Activated naive CD4-positive, alpha-beta T cell treated with anti-CD3 and anti-CD28 coated beads, Interleukin-2, amount 50 U/mL, for 72 hours (primary cell): ENCODE data around the gene NUBPL. TPM values are rescaled to one million over a fixed set of nuclear protein-coding genes. Genes with fewer than 3 reads are reported as not detected.
A peak's percentile ranks its signal among the peaks of the same experiment; 100 is the strongest.
"Not testable (repeated sequence)": the region's sequence is repeated elsewhere in the genome, so short reads cannot be mapped to it uniquely, and the experiment has no call there.

Experiments used
- ATAC-seq, 2 donors: fragments of 150-1000 bp; cut with Tn5 transposase; 2 replicates each; pipeline ENCODE4 v1.10.0; 2021; ENCODE audit warnings: mild to moderate bottlenecking in 2 of 2, moderate library complexity in 2 of 2
- DNase-seq, 2 donors: peaks; one replicate each; pipeline ENCODE4 v3.0.0; 2021 to 2022; ENCODE audit warnings: low spot score in 2 of 2
- H3K27ac Mint-ChIP-seq, 2 donors: one replicate each; pipeline ENCODE4 v1.8.0; 2022; ENCODE audit warnings: mild to moderate bottlenecking in 2 of 2, mixed read lengths in 2 of 2
- H3K36me3 Mint-ChIP-seq, 2 donors: one replicate each; pipeline ENCODE4 v1.8.0; 2022; ENCODE audit warnings: mixed read lengths in 2 of 2
- H3K9me3 Mint-ChIP-seq, 2 donors: one replicate each; pipeline ENCODE4 v1.8.0; 2022; ENCODE audit warnings: mixed read lengths in 2 of 2
- total RNA-seq, 2 donors: library from RNA; stranded (reverse); gene quantifications; one replicate each; pipeline ENCODE4 v1.2.3, GENCODE V29; 2022

NUBPL gene
- total RNA-seq, 2 donors from 2014 or later: 7.5 to 10.3 TPM

- DNase-seq: no peak
Observed at GRCh38 chr14:31843361-31844091, 282.3 kb downstream of the NUBPL start.

GRCh38 chr14:31854508-31855075, 293.4 kb downstream of the NUBPL start:
- peaks cover 29 to 36% of the 10 kb centered on the region in 2 donors for H3K36me3 Mint-ChIP-seq
- H3K9me3 Mint-ChIP-seq: peaks cover 7 to 8% of the 10 kb centered on the region in 2 donors
- DNase-seq (no peak), ATAC-seq (no peak)
- no peak overlapping the region for H3K27ac Mint-ChIP-seq

More at GRCh38 chr14:31843361-31844091, 282.3 kb downstream of the NUBPL start:
- no peak for ATAC-seq
- no peaks in the 10 kb centered on the region for H3K9me3 Mint-ChIP-seq
- peaks cover 6 to 10% of the 10 kb centered on the region in 2 donors for H3K36me3 Mint-ChIP-seq
- no peak overlapping the region for H3K27ac Mint-ChIP-seq

DNA sequence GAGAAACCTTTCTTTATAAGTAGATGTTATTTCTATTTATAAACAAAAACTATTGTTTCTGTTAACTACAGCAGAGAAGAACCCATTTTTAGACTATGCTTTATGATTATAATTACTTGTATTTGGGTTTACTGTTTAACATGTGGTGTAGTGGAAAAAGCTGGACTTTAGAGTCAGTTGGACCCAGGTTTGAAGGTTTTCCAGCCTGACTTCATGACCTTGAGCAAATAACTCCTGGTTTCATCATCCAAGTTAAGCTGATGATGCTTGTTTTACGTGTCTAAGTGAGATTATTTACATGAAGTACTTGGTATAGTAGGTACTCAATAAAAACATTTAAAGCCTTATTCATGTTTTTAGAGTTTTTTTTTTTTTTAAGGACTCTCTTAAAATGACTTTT, 294.1 kb downstream of the NUBPL start:
- H3K36me3 Mint-ChIP-seq: peaks cover 29 to 33% of the 10 kb centered on the region in 2 donors

DNA sequence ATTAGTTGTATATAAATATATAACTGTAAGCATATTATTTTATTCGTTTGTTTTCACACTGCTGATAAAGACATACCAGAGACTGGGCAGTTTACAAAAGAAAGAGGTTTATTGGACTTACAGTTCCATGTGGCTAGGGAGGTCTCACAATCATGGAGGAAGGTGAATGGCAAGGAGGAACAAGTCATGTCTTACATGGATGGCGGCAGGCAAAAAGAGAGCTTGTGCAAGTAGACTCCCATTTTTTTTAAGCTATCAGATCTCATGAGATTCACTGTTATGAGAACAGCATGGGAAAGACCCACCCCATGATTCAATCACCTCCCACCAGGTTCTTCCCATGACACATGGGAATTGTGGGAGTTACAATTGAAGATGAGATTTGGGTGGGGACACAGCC, 294.8 kb downstream of the NUBPL start:
- peaks cover 30 to 34% of the 10 kb centered on the region in 2 donors for H3K36me3 Mint-ChIP-seq

More for the DNA sequence above, 294.1 kb downstream of the NUBPL start:
- peaks cover 7 to 8% of the 10 kb centered on the region in 2 donors for H3K9me3 Mint-ChIP-seq
- DNase-seq: no peak
- ATAC-seq: no peak
- no peak overlapping the region for H3K27ac Mint-ChIP-seq

GRCh38 chr14:31858868-31859267, 297.7 kb downstream of the NUBPL start:
- DNase-seq (no peak), ATAC-seq (no peak)
- Mint-ChIP-seq H3K27ac (no peak overlapping the region), H3K36me3 (peaks cover 30% of the 10 kb centered on the region in 2 donors), H3K9me3 (peaks cover 18 to 32% of the 10 kb centered on the region in 2 donors)

More for the DNA sequence above, 294.8 kb downstream of the NUBPL start:
- H3K27ac Mint-ChIP-seq, DNase-seq, ATAC-seq: not testable (repeated sequence)
- H3K9me3 Mint-ChIP-seq: peaks cover 7 to 14% of the 10 kb centered on the region in 2 donors

DNA sequence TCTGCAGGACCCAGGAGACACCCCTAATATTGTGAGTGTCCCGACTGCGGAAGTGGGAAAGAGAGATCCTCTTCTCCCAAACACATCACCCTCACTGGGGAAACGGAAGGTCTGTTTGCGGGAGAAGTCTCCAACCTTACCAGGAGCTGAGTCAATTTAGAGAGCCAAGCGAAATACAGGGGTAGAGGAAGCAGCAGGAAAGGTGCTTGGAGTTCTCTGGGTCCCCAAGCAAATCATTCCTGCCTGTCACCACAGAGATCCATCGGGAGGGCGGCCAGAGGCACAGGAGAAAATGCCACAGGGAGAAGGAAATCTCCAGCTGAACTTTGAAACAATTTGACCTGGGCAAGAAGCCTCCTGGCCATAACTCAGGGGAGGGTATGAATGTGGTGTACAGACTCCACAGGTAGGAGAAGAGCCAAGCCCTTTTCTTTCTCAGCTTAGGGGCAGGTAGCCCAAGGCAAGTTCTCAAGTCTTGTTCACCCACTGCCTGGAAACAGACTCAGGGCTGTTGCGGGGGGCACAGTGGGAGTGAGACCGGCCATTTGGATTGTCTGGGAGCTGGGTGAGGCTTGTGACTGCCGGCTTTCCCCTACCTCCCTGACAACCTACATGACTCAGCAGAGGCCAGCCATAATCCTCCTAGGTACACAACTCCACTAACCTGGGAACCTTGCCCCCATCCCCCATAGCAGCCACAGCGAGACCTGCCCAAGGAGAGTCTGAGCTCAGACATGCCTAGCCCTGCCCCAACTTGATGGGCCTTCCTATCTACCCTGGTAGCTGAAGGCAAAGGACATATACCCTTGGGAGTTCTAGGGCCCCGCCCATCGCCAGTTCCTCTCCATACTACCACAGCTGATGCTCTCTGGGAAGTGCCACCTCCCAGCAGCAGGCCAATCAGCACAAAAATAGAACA, 304.0 kb downstream of the NUBPL start:
- no peak for DNase-seq
- no peak for ATAC-seq
- Mint-ChIP-seq H3K9me3 (peaks cover 49 to 57% of the 10 kb centered on the region in 2 donors), H3K36me3 (peaks cover 14 to 35% of the 10 kb centered on the region in 2 donors), H3K27ac (no peak overlapping the region)

- peaks cover 14 to 25% of the 10 kb centered on the region in 2 donors for H3K36me3 Mint-ChIP-seq
- H3K9me3 Mint-ChIP-seq: peaks cover 37 to 41% of the 10 kb centered on the region in 2 donors
- H3K27ac Mint-ChIP-seq: no peak overlapping the region
- ATAC-seq (no peak), DNase-seq (no peak)
Observed at GRCh38 chr14:31867570-31867969, 306.4 kb downstream of the NUBPL start.

GRCh38 chr14:31868096-31868495, 306.9 kb downstream of the NUBPL start:
- Mint-ChIP-seq H3K9me3 (peaks cover 35 to 41% of the 10 kb centered on the region in 2 donors), H3K36me3 (peaks cover 14 to 25% of the 10 kb centered on the region in 2 donors)
- not testable (repeated sequence) for ATAC-seq, DNase-seq, H3K27ac Mint-ChIP-seq

DNA sequence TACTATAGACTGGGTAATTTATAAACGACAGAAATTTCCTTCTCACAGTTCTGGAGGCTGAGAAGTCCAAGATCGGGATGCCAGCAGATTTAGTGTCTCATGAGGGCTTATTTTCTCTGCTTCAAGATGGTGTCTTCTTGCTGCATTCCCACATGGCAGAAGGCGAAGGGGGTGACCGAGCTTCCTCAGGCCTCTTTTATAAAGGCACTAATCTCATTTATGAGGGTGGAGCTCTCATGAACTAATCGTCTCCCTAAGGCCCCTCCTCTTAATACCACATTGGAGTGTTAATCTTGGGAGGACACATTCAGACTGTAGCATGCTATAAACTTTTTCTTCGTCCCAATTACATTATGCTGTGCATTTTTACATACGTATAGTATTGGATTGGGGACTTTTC, 315.5 kb downstream of the NUBPL start:
- DNase-seq: no peak
- Mint-ChIP-seq H3K27ac (no peak overlapping the region), H3K36me3 (no peaks in the 10 kb centered on the region), H3K9me3 (peaks cover 0 to 5% of the 10 kb centered on the region in 2 donors)
- no peak for ATAC-seq

DNA sequence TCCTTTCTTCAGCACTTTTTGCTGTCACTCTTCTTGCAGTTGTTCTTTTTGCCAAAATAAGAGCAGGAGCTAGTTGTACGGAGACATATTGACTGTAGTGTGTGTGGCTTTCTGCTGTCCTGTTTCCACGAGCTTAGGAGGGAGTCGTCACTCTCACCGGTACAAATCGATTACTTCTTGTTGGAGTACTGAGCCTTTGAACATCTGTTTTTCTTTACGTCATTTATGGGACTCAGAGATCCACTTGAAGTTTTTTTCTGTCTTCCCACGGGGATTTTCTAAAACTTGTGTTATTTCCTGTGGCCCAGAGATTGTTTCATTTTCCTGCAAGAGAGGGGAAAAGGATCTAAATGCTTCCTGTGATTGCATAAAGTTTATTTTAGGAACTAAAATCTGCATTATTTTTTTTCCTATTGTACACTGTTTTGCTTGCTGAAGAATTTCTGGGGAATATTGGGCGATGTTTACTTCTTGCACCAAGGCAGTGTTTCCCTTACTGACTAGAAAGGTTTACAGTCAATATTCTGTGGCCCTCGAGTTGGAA, 316.1 kb downstream of the NUBPL start:
- H3K27ac Mint-ChIP-seq: no peak overlapping the region
- peaks cover 0 to 5% of the 10 kb centered on the region in 2 donors for H3K9me3 Mint-ChIP-seq
- H3K36me3 Mint-ChIP-seq: no peaks in the 10 kb centered on the region
- DNase-seq: no peak
- ATAC-seq: no peak

DNA sequence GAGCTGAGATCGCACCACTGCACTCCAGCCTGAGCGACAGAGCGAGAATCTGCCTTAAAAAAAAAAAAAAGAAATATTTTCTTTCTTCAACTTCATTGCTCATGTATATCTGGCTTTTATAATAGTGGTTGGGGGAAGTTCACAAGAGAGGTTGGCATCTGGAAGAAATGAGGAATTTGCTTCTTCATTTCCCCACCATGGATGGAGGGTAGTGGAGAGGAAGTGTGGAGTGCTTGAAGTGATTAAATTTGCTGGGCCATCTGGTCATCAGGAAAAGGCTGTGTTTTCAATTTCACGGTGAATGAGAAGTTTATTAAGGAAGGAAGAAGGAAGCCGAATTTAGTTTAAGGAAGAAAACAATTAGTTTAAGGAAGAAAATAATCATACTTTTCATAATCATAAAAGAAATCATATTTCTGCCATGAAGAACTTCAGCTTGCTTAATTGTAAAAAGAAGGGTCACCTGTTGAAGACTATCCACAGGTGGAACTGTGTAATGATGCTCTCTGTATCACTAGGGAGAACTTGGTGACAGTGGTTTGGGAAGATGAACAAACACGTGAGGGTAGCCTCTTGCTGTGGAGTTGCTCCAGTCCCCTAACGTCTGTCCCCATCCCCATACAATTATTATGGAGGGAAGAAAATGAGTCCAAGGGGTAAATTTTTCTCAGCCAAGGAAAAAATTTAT, 318.6 kb downstream of the NUBPL start:
- ATAC-seq (no peak), DNase-seq (no peak)
- H3K27ac Mint-ChIP-seq: no peak overlapping the region
- H3K36me3 Mint-ChIP-seq: no peaks in the 10 kb centered on the region
- no peaks in the 10 kb centered on the region for H3K9me3 Mint-ChIP-seq

DNA sequence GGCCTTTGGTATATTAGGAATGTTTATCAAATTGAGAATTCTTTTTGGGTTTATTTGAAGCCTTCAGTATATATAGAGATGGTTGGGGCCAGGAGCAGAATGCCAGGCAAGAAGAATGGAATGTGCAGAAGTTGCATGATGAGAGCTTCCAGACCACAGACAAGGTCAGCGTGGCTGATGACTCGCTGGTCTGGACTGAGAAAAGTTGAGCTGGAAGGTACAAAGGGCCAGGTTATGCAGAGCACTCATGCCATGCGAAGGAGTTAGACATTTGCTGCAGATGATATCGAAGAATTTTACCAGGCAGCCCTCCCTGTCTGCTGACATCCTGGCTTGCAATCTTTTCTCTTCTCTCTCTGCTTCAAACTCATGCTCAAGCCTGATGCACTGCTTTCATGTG, 319.7 kb downstream of the NUBPL start:
- no peak overlapping the region for H3K27ac Mint-ChIP-seq
- ATAC-seq: peak in 1 of 2 donors; percentile 49
- H3K9me3 Mint-ChIP-seq: no peaks in the 10 kb centered on the region
- no peak for DNase-seq
- H3K36me3 Mint-ChIP-seq: no peaks in the 10 kb centered on the region

DNA sequence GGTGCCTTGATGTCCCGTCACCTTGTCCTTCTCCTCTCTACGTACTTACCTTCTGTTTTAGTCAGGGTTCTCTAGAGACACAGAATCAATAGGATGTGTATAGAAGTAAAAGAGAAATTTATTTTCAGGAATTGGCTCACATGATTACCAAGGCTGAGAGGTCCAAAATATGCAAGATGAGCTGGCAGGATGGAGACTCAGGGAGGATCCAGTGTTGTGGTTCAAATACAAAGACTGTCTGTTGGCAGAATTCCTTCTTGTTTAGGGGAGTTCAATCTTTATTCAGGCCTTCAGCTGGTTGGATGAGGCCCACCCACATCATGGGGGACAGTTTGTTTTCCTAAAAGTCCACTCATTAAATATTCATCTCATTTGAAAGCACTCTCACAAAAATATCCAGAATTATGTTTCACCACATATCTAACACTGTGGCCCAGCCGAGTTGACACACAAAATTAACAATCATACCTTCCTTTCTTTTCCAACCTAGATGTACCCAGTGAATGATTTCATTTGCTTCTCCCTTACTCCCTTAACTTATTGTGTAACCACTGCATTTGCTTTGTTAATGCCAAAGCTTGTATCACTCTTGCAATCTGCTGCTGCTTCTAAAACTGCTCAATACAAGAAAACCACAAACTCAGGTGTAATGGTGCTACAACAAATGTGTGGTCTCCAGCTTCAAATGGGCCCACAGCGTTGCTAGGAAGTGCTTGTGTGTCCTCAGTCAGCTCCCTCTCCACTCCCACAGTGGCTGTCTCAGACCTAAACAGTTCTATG, 320.5 kb downstream of the NUBPL start:
- DNase-seq (no peak), ATAC-seq (no peak)
- no peaks in the 10 kb centered on the region for H3K9me3 Mint-ChIP-seq
- no peak overlapping the region for H3K27ac Mint-ChIP-seq
- H3K36me3 Mint-ChIP-seq: no peaks in the 10 kb centered on the region

GRCh38 chr14:31884238-31884637, 323.0 kb downstream of the NUBPL start:
- no peak for ATAC-seq
- no peaks in the 10 kb centered on the region for H3K36me3 Mint-ChIP-seq
- no peak overlapping the region for H3K27ac Mint-ChIP-seq
- no peaks in the 10 kb centered on the region for H3K9me3 Mint-ChIP-seq
- no peak for DNase-seq

DNA sequence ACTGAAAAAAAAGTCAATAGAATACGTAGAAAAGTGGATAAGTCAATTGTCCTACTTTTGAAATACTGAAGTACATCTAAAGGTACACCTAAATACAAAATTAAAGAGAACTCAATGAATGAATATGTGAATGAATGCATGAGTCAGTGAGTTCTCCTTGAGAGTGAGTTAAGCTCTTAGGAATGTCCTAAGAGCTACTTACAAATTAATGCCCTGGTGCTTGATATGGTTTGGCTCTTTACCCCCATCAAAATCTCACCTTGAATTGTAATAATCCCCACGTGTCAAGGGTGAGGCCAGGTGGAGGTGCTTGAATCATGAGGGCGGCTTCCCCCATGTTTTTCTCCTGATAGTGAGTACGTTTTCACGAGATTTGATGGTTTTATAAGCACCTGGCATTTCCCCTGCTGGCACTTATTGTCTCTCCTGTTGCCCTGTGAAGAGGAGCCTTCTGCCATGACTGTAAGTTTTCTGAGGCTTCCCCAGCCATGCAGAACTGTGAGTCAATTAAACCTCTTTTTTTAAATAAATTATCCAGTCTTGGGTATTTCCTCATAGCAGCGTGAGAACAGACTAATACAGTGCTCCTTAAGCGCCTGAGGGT, 323.7 kb downstream of the NUBPL start:
- ATAC-seq (no peak), DNase-seq (no peak)
- Mint-ChIP-seq H3K36me3 (no peaks in the 10 kb centered on the region), H3K9me3 (no peaks in the 10 kb centered on the region), H3K27ac (no peak overlapping the region)
